HL-60/S4 treated with retinoic acid at 250 ng/mL for 4 days and 3 days (cell line): ENCODE data around the gene TRABD2A.
"Not testable (repeated sequence)": the region's sequence is repeated elsewhere in the genome, so short reads cannot be mapped to it uniquely, and the experiment has no call there.

ENCODE experiments used
- in situ Hi-C: fragments of 300-500 bp; cut with MboI; formaldehyde crosslinking; loops from 2 replicates; pipeline ENCODE4 v1.7.0; 2022; ENCODE audit warnings: low sequenced_read_pairs

TRABD2A gene, protein sequence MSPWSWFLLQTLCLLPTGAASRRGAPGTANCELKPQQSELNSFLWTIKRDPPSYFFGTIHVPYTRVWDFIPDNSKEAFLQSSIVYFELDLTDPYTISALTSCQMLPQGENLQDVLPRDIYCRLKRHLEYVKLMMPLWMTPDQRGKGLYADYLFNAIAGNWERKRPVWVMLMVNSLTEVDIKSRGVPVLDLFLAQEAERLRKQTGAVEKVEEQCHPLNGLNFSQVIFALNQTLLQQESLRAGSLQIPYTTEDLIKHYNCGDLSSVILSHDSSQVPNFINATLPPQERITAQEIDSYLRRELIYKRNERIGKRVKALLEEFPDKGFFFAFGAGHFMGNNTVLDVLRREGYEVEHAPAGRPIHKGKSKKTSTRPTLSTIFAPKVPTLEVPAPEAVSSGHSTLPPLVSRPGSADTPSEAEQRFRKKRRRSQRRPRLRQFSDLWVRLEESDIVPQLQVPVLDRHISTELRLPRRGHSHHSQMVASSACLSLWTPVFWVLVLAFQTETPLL

DNA sequence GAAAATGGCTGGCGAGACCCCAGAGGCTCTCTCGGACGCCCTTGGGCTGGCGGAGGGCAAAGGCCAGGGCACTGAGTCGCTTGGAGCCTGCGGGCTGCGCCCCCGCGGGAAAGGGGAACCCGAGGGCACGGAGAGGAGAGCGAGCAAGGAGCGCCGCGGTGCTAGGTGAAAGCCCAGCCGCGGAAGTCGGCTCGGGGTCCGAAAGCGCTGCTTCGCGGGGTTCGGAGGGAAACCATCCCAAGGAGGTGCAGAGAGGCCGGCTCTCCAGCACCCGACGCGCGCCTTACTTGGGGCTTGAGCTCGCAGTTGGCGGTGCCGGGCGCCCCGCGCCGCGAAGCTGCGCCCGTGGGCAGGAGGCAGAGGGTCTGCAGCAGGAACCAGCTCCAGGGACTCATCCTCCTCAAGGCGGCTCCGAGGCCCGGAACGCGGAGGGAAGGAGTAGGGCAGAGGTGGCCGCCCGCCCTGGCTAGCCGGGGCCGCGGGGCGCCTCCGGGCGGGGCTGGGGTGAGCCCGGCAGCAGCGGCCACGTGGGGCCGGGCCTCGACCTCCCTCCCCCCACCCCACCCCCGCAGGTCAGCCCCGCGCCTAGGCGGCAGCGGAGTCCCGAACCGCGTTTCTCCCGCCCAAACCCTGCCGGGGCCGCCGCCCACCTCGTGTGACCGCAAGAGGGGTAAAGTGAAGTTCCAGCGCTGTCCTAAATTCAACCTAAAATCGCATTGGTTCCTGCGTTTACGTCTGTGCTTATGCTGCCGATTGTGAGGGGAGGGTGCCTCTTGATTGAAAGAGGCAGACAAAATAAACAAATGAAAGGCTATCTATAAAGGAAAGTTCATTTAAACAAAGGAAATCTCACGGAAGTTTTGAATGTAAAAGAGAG lies at the start of gene TRABD2A:
Gene TRABD2A (minus strand): TSS at position 440 of the 877 bp plus-strand sequence. CDS start 45 bp downstream, at position 395.
- in situ Hi-C loops, result no loop called here

DNA sequence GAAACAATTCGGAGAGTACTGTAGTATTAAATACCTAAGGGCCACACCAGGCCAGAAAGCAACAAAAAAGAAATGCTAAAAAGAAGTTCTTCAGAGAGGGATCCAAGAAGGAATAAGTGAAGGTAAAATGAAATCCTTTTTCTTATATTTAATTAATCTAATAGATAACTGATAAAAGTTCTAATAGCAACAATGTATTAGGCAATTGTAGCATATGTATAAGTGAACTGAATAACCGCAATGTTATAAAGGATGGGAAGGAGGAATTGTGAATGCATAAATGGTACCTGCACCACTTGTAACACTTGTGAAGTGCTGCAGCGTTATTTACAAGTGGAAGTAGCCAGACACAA lies 46.4 kb upstream of the TRABD2A start:
- in situ Hi-C loops, result loop anchor here (25.0 kb wide), 1 partner anchor 360 kb away; no protein-coding TSS in a partner anchor

DNA sequence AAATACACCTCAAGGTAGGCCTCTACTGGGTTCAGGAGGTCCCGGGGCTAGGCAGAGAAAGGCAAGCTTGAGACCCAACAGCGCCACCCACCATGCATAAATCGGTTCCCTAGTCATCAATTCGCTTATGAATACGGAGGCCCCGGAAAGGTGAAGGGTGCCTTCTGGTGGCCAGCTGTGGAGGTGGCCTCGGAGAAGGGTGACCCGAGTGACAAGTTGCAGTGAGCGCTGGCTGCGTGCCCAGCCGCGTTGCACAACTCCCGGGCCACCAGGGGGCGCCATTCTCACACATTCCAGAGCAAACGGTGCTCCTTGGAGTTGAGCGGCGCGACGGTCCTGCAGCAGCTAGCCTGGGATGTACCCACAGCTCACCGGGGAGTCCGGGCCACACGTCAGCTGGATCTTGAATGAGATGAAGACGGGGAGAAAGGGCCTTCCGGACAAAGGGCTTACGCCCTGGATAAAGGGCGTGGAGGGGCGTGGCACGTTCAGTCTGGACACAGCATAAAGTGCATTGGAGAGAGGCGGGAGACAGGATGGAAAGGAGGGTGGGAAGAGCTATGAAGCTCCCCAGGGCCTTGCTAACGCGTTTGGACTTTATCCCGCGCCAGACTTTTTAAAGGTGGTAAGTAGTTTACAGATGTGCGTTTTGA lies 45.0 kb upstream of the TRABD2A start:
- in situ Hi-C loops, result loop anchor here (25.0 kb wide), 1 partner anchor 361 kb away; no protein-coding TSS in a partner anchor

DNA sequence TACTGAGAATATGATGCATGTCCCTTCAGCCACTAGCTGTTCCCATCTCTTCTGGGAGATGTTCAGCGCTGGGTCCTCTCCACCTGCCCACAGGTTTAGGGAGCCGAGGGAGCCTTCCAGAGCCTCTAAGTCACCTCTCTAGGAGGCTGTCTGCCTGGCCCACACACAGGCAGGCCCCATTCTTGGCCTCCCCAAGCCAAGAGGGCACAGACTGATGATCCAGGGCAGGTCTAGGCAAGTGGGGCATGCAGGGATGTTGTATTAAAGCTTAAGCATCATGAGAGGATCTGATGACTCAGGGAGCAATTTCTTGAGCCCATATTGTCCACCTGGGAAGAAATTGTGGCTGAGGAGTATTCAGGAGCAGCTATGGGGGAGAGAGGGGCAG lies 44.4 kb upstream of the TRABD2A start:
- in situ Hi-C loops, result loop anchor here (25.0 kb wide), 1 partner anchor 362 kb away; no protein-coding TSS in a partner anchor

DNA sequence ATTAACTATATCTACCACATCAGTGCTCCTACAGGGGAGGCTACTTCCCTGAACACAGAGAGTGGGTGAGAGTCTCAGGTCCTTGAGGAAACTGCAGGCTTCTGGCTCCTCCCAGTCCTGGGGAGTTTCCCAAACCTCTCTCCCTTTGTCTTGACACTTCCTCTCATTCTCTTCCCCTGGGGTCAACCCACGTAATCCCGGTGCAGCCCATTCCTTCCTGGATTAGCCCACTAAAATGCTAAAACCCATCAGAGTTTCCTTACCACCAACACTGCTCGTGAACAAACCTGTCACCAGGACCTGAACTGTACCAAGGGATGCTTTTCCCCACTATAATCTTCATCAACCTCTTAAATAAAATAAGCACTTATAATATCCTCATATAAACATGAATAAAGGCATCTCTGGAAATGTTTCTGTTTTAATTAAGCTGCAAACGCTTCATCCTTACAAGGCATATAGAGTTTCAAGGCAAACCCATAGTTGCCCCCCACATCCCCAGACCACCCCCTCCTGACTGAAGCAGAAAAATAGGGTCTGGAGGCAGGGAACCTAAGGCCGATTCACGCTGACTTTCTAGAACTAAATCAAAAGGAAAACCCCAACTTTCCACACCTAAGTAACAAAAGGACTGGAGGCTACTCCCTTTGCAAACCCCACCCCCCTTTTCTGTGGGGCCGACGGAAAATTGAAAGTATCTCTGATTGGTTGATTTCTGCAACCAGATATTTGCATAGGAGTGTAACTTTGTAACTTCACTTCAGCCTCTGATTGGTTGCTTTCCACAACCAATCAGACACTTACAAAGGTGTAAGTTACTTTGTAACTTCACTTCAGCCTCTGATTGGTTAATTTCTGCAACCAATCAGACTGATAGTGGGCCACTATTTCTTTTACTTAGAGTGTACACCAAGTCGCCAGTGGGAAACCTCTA lies 43.6 kb upstream of the TRABD2A start:
- in situ Hi-C loops, result loop anchor here (25.0 kb wide), 1 partner anchor 363 kb away; no protein-coding TSS in a partner anchor

DNA sequence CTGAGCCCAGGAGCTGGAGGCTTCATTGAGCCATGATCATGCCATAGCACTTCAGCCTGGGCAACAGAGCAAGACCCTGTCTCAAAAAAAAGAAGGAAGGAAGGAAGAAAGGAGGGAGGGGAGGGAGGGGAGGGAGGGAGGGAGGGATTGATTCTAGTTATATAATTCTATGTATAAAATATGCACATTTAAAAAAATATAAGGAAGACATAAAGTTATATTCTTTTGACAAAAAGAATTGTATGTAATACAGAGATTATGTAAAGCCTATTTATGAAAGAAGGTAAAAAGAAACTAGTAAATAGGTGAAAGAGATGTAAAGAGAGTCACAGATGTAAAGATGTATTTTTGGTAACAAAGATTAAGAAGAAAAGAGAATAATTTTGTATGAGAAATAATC lies 42.1 kb upstream of the TRABD2A start:
- in situ Hi-C loops, result no loop called here

DNA sequence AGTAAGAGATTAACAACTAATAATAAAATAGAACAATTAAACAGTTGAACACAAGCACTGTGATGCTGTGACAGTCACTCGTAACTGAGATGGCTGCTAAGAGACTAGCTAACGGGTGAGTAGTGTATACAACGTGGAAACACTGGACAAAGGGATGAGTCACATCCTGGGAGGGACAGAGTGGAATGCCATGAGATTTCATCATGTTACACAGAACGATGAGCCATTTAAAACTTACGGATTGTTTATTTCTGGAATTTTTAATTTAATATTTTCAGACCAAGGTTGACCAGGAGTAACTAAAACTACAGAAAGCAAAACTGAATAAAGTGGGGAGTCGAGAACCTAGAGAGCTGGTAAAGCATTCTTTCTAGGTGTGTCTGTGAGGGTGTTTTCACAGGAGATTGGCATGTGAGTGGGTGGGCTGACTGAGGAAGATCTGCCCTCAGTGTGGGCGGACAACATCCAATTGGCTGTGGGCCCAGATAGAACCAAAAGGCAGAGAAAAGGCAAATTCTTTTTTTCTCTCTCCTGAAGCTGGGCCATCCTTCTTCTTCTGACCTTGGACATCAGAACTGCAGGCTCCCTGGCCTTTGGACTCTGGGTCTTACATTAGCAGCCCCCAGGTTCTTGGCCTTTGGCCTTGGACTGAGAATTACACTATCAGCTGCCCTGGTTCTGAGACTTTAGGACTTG lies 39.1 kb upstream of the TRABD2A start:
- in situ Hi-C loops, result no loop called here

DNA sequence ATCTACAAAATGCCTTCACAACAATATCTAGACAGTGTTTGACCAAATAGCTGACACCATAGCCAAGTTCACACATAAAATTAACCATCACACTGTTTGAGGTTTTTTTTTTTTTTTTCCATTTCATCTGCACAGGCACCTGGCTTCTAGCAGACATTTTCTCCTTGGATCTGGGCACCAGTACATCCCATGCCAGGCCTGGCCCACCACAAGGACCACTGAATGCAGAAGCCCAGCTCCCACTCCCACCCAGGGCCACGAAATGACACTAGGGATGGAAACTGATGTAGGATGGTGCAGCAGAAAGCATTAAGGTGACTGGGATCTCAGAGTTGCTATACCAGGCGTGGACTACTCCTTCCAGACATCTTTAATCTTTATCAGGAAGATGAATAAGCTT lies 37.5 kb upstream of the TRABD2A start:
- in situ Hi-C loops, result no loop called here

DNA sequence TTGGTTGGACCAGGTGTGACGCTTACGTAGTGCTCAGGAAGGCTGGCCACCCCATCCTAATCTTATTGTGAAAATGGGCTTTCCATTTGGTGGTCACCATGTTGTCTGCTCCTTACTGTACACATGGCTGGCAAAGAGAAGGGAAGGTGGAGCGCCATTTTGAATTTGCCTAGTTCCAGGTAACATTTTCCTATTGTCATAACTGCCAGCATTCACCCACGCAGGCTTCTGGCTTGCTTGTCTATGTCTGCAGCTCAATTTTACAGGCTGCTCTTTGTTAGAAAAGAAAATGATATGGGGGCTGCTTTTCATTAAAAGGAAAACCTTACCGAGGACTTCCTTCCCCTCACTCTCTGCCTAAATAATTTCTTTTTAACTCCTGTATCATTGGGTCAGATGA lies 36.9 kb upstream of the TRABD2A start:
- in situ Hi-C loops, result not testable (repeated sequence)

DNA sequence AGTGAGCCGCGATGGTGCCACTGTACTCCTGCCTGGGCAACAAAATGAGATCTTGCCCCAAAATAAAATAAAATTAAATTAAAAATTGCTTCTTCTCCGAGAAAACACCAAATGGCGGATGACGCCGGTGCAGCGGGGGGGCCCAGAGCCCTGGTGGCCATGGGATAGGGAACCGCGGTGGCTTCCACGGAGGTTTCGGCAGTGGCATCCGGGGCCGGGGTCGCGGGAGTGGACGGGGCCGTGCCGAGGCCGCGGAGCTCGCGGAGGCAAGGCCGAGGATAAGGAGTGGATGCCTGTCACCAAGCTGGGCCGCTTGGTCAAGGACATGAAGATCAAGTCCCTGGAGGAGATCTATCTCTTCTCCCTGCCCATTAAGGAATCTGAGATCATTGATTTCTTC lies 34.8 kb upstream of the TRABD2A start:
- in situ Hi-C loops, result not testable (repeated sequence)

DNA sequence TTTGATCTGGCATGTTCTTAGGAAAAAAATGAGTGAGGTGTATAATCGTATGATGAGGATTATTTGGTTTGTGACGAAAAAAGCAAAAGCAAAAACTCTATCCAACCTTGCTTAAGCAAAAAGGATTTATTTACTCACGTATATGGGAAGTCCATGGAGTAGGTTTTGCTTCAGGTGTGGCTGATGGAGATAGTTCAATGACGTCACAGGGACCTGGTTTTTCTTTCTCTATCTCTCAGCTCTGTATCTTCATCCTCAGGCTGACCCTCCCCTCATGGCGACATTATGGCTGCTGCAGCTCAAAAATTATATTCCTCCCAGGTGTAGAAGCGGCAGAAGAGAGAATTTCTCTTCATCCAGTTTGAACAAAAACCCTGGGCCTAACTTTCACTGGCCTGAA lies 33.5 kb upstream of the TRABD2A start:
- in situ Hi-C loops, result no loop called here

DNA sequence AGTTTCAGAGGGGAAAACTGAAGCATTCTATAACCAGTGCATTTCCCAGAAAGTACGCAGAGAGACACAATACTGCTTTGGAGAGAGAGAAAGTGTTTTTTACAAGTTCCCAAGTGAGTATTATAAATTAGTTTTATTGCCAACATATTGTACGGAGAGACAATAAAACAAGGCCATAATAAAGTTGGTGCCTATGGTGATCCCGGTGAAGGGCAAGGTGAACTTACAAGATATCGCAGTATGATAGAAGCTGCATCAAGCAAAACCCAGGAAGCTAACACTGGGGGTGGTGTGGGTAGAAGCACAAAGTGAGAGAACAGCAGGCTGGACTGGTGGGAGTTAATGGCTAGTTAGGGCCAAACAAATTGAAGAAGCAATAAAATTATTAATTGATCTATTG lies 32.1 kb upstream of the TRABD2A start:
- in situ Hi-C loops, result no loop called here

DNA sequence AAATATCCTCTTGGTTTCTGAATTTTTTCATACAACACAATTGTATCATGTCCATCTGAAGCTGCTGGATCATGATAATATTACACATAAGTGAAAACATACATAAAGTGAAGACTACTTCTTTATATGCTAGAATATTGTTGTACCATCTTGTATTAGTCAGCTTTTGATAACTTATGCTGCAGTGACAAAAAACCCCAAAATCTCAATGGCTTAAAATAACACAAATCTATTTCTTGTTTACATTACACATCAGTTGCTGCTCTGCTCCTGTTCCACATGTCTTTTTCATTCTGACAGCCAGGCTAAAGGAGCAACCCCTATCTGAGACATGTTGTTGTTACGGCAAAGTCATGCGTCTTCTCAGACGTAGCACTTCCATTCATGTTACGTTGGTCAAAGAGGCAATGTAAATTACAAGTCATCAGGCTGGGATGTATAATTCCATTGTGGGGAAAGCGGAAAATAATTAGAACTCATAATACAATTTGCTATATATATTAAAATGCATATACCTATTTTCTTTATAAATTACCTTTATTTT lies 30.3 kb upstream of the TRABD2A start:
- in situ Hi-C loops, result no loop called here

DNA sequence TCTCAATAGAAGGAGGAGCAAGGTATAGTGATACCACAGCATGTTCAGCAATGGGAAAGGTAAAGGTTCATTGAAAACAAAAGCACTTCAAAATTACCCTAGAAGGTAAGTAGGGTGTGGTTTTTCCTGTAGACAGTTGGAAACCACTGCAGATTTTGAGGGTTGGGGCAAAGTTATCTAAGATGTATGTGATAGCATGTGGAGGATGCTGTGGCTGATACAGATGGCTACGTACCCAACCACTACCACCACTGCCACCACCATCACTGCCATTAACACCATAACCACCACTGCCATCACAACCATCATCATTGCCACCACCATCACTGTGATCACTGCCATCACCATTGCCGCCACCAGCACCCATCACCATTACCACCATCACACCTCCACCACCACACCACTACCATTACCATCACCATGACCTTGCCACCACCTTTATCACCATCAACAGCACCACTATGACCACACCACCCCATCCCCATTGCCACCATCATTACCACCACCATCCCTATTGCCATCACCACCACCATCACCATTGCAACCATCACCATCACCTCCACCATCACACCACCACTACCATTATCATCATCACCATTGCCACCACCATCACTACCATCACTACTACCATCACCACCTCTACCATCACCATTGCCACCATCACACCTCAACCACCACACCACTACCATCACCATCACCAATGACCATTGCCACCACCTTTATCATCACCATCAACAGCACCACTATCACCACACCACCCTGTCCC lies 28.2 kb upstream of the TRABD2A start:
- in situ Hi-C loops, result no loop called here

DNA sequence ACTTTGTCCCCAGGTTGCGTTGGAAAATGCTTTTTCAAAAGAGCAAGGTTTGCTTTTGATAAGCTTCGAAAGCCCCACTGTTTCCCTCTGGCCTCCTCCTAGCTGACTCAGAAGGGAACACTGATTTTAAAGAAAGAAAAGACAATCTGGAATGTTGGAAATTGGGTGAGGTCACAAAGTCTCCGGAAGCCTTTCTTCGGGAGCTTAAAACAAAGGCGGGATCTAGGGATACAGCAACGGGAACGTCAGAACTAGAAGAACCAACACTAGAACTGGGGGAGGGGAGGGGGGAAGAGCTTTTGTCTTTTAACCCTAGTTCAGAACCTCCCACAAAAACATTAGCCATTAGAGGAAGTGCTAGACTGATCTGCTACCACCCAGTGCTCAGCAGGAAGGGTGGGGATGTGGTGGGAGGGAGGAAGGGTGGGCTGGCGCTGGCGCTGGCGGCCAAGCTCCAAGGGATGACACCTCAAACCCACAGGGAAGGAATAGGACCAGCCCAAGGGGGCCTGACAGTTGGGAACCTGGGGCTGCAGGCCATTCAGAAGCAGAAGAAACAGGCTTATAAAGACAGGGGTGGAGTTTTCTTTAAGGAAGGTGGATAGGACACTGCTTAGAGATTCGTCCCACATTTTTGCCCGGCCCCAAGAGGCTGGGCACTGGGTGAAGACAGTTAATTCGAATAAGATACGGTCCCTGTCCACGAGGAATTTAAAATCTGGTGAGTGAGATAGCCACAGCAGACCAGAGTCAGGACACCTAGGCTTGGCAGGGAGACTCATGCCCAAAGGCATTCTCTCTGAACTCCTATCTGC lies 26.2 kb upstream of the TRABD2A start:
- in situ Hi-C loops, result no loop called here

DNA sequence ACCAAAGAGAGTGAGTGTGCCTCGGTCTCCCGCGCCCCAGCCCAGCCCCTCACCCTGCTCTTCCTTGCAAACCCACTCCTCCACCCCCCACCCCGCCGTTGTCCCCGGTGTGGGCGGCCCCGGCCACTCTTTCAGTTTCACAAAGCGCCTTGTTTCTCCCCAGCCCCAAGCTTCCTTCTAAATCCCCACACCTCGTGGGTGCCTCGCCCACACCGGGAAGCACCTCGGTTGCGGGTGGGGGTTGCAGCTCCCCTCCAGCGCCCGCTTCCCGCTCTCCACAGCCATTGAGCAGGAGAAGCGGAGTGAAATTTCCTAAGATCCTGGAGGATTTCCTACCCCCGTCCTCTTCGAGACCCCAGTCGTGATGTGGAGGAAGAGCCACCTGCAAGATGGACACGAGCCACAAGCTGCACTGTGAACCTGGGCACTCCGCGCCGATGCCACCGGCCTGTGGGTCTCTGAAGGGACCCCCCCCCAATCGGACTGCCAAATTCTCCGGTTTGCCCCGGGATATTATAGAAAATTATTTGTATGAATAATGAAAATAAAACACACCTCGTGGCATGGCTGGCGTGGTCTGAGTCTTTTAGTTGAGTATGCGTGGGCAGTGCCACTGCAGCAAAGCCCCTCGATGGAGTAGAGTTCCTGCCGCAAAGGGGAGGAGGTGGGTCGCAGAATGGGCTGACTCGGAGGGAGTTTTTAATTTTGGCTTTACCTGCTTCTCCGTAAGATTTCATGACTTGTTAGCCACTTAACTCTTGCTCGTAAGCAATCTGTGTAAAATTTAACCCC lies 25.4 kb upstream of the TRABD2A start:
- in situ Hi-C loops, result no loop called here
